Dedifferentiated amniotic fluid mesenchymal stem cell (primary cell): ENCODE data around the gene DLX1.
A peak's percentile ranks its signal among the peaks of the same experiment; 100 is the strongest.
"Not testable (repeated sequence)": the region's sequence is repeated elsewhere in the genome, so short reads cannot be mapped to it uniquely, and the experiment has no call there.

ENCODE experiments used
- DNase-seq: peaks from one replicate; pipeline ENCODE4 v3.0.0-alpha.2; 2016; ENCODE audit errors: extremely low spot score

The DLX1 gene

DNA sequence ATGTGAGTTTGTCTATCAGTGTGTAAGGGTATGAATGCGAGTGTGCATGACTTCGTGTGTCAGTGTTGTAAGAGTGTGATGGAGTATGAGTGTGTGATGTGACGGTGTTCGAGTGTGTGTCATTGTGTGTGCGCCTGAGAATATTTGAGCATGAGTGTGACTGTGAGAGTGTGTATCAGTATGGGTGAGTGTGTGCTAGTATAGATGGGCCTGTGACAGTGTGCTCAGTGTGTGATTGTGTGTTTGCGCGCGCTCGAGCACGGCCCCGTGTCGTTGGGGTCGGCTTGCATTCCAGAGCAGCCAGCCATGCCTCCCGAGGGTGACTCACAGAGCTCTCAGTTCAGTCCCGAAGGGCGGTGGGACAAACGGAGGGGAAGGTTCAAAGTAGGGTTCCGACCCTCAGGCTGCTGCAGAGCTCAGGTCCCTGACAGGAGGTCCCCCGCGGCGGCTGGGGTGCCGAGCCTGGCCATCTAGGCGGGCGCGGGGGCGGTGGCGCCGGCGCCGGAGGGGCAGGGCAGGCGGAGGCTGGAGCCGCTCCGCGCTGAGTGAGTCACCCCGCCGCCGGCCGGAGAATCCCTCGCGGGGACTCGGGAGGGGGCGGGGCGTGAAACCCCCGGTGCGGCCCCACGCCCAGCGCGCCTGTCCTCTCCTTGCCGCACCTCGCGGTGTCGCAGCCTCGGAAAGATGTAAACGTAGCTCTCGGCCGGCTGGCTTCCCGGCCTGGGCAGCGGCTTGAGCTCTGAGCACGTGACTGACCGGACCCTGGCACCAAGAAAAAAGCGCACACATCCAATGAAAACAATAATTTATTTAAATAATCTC, 13.6 kb downstream of the DLX1 start:
- peak; percentile 59 for DNase-seq

DNA sequence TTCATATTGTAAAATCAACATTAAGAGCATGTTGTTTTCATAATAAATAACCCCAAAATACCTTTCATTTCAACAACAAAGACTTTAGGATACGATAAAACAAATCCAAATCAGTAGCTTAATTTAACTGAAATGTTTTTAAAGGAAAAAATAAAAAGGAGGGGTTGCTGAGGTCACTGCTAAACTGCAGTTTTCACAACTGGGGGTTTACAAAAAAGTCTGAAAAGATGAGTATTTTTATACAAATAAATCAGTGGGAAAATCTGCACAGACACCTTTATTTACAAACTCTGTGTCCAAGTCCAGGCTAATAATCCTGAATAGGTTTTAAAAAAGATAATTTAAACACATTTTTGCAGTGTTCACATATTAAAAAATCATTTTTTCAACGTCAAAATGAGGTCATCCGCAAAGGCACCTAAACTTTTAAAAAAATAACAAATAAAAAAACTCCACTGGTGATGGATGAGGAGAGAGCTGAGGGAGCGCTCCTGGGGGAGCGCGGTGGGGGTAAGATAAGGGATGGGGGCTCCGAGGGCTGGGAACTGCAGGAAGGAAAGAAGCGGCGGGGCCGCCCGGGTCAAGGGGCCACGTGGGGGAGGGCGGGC, 14.3 kb downstream of the DLX1 start:
- no peak for DNase-seq

DNA sequence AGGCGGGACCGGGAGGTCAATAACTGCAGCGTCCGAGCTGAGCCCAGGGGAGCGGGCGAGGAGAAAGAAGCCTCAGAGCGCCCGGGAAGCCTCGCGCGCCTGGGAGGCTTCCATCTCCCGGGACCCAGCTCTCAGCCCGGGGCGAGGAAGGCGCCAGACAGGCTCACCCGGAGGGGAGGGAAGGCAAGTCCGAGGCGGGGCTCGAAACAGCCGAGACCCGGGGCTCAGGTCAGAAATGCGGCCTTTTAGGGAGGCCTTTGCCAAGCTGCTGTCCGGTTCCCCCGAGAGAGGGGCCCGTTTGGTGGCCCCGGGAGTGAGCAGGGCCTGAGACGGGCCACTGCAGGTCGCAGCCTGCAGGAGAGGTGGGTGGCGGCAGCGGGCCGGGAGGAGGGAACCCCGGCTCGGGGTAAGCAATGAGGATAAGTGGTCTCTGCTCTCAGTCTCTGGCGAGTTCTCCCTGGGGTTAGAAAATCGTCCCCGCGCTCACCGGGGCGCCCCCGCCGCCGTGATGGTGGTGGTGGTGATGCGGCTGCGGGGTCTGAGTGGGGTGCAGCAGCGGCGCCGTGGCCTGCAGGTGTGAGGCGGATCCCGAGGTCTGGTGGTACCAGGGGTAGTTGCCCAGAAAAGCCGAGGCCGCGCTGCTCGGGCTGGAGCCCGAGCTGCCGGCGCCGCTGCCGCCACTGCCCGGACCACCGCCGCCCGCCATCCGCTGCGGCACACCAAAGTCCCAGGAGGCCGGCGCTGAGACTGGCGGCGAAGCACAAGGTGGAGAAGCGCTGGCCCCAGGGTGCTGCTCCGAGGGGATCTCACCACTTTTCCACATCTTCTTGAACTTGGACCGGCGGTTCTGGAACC, 15.0 kb downstream of the DLX1 start:
- no peak for DNase-seq

DNA sequence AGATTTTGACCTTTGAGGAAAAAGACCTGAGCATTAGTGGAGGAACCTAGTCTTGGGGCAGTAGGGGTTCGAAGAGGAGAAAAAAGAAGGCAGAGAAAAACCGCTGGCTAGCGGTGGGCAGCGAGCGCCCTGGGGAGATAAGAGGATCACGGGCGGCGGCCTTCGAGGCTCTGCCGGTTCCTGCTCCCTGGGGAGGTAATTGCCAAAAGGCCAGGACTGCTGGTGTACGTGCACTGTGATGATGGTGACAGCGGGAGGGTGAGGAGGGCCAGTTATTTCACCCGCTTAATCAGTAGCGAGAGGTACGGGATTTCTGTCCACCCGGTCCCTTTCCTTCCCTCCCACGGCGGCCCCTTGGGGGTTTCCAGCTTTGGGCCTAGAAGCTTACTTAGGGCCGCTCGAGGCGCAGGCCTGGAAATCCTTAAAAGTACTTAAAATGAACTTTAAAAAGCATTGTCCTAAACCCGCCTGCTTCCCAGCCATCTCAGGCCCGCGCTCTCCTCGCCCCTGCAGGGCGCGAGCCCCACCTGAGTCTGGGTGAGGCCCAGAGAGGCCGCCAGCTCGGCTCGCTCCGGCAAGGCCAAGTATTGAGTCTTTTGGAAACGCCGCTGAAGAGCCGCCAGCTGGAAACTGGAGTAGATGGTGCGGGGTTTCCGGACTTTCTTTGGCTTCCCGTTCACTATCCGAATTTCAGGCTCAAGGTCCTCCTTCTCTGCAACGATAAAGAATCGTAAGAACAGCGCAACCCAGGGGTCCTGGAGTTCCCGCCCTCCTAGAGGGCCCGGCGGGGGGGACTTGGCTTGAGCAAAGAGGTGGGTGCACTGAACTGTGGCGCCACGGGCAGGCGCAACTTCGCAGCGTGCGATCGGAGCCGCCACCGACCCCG, 15.9 kb downstream of the DLX1 start:
- no peak for DNase-seq

DNA sequence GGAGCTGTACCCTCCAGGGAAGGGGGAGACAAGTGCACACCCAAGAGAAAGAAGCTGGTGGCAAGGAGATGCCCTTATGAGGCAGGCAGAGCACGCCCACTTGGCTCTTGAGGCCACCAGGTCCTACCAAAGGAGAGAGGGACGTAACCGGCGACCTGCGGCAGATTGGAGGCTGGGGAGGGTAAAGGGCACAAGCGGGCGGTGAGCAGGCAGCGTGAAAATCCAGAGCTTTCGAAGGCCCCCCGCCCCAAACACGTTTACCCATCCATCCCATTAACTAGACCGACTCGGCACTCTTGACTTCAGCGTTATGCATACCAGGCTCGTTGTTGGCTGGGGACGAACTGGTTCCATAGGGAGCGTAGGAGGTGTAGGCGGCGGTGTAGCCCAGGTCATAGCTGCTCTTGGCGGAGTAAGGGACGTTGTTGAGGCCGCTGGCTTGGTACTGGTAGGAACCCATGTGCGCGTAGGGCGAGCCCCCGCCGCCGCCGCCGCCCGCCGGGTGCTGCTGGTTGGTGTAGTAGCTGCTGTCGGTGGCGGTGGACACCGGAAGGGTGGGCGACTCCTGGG, 16.6 kb downstream of the DLX1 start:
- no peak for DNase-seq

DNA sequence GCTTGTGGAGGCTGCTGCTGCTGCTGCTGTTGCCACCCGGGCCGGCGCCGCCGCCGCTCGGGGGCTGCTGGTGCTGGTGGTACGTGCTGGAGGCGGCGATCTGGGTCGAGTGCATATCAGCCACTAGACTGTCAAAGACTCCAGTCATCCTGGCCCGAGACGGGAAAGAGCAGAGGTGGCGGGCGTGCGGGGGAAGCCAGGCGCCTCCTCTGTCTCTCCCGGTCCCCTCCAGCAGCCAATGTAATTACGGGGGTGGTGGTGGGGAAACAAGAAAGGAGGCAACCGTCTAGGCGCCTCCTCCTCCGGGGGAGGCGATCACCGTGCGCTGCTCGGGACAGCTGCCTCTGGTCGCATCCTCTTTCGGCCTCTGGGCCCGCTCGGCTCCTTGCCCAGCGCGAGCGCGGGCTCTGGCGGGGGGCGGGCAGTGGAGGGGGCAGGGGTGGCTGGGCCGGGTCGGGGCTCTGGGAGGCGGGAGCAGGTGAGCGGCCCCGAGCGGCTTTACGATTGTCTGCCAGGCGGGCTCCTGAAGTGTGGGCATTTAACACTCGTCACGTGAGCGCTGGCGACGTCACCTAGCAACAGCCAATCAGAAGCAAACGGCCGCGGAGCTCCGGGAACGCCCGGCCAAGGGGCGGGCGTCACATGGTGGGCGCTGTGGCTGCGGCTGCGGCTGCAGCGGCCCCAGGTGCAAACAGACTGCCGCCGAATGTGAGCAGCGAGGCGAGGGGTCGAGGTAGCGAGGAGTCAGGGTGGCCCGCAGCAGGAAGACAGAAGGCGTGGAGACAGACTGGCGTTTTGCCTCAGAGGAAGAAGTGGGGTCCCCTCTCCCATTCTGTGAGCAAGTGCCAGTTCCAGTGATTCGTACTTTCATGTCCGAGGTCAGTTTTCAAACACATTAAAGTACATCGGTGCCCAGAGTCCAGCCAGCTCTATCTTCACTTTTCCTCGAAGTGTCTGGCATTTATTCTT, 17.4 kb downstream of the DLX1 start, which contains the start of gene DLX2:
DLX2 (minus strand) TSS at position 510 of the 969 bp plus-strand sequence; CDS start at position 148, 362 bp downstream.
- DNase-seq: peak; percentile 91

DNA sequence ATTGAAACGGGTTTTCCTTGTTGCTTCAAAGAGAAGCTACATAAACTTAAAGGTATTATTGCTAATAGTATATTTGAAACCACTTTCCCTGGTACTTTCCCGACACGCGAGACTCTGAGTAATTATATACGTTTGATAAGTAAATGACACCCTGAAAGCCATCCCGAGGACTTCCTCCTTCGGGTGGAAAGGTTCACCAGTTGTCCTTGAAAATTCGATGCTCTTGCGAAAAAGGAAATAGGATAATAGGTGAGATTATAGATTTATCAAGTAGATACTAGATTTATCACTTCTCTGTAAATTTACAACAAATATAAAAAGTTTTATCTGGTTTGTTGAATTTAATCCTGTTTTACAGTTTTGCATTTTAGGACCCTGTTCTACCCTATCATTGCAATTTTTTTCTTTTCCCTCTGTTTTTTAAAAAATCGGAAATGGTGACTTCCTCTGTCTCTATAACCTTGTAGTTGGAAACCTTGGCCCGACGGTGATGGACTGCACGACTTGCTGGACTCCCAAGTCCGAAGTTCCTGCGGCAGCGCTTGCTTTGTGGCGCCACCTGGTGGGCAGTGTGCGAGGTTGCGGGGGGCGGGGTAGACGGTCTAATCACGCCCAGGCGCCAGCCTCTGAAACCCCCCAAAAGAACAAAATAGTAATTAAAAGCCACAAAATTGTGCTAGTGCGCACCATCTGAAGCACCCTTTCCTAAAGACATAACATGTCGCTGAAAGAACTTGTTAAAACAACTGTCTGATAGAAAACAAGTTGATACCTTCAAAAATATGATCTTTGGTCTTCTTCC, 18.4 kb downstream of the DLX1 start:
- peak; percentile 83 for DNase-seq

DNA sequence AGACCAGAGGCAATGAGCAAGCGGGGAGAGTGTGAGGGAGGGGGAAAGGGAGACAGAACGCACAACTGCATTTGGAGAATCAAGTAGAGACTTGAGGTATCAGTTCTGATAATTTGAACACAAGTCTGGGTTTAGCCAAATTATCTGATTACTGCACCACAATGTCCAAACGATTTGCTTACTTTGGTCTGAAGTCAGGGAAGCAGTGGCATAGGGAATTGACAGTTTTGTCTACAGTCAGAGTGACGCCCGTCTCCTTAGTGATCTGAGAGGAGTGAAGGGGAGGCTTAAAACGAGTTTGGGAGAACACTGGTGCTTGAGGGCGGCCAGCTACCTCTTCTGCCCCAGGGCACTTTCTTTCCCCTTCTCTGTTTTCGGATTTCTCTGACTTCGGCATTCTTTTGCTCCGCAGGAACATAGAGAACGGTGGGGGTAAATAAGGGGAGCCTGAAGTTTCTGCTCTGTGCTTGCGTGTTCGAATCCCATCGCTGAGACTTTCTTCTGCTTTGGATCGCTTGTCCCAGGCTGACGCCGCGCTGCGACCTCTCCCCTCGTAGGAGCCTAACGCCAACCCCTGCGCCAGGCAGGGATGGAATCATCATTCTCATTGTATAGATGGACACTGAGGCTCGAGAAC, 20.3 kb downstream of the DLX1 start:
- no peak for DNase-seq

DNA sequence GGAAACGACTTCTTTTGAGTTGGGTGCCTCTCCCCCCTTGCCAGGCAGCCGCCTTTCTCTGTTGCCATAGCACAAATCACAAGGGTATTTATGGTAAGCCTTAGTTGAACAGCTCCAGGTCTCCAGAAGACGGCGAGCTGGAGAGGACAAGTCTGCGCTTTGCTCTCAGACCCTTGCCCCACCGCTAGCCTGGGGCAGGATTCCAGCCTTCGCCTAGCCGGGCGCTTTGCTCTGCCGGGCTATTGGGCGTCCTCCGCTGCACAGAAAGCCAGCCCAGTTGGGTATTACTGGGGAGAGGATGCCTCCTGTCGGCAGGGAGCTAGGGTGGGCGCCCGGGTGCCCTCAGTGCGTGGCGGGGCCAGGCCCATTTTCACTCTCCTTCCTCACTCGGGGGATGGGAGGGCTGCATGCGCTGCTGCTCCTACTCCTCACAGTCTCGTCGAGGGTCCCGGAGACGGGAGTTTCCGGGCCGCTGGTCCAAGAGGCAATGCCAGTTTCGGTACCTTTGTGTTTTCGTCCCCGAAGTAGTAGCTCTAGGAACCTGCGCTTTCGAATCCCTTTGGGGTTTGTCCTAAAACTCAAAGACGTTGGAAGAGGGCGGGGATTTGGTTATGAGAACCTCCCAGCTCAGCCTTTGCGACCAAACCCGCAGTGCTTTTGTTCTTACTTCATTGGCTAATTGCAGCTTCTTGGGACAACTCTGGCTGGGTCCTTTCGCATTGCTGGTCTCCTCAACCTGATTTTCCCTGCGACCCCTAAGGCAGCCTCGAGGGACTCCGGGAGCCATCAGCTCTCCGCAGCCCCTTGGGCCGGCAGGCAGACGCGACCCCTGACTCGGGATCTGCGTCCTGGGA, 21.0 kb downstream of the DLX1 start:
- peak; percentile 54 for DNase-seq

DNA sequence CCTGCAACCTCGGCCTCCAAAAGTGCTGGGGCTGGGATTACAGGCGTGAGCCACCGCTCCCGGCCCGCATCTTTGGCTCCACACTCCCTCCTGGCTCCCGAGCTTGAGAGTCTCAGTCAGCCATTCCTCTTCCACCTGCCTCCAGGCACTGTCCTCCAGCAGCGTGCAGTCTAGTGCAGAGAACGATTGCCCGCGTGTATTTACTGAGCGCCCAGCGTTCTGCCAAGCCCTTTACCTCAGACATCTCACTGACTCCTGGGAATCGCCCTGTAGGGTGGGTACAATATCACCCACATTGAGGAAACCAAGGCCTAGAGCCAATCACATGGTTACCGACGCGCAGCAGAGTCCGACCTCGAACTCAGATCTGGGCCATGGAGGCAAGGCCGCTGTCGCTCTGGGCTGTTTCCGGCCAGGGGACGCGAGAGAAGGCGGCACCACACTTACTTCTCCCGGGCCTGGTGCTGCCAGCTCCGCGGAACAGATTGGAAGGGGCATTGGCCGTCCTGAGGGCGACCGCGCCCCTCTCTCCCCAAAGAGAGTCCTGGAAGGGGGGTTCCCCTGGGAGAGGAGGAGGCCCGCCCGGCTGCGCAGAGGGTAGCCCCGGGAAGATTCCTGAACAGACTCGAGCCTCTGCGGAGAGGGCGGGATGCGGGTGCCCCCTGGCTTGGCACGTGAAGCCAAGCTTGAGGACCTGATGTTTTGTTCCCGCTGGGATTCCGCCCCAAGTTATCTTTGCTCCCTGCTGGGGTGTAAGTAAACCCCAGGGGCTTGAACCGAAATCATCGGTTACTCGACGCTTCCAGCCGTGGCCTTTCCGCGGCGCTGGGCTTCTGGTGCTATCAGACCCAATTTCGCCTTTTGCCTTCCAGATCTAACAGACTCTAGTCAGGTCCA, 22.6 kb downstream of the DLX1 start:
- DNase-seq: no peak

DNA sequence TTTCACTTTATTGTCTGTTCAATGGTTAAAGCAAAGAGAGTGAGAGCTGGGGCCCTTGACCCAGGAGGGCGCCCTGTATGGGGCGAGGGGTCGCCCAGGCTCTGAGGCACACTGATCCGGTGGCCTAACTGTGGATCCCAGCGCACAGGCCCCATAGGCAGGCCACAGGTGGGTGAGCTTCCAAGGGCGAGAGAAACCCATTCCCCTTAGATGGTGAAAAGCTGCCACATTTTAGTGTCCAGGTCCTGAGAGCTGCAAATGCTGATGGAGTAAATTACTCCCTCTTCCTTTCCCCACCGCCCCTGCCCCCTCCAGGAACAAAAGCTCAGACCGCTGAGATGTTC, 23.3 kb downstream of the DLX1 start:
- no peak for DNase-seq

DNA sequence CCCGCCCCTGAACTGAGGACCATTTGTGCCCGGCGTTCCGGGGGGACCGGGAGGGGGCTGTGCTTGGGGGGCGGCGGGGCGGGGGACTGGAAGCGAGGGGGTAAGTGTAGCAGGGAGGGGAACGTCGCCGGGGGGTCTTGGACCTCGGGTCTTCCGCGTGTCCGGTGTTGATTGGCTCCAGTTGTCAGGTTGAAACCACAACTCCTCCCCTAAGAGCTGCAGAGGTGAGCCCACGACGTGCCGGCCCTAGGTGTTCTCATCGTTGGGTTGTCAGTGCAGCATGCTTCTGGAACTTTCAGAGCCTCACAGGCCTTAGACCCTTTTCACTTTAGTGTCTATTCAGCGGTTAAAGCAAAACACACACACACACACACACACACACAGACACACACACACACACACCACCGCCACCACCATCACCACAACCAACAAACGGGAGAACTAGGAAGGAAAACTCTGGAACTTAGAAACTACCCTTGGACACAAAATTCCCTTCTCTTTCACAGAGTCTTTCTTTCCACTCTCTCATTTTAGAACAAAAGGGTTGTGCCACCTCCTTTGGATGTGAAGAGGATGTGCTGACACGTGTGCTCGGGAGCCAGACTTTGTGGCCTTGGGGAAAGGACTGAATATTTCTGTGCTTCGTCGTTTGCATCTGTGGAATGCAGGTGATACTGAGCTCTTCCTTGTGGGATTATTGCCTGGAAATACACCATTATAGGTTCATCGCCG, 24.1 kb downstream of the DLX1 start:
- DNase-seq: no peak

DNA sequence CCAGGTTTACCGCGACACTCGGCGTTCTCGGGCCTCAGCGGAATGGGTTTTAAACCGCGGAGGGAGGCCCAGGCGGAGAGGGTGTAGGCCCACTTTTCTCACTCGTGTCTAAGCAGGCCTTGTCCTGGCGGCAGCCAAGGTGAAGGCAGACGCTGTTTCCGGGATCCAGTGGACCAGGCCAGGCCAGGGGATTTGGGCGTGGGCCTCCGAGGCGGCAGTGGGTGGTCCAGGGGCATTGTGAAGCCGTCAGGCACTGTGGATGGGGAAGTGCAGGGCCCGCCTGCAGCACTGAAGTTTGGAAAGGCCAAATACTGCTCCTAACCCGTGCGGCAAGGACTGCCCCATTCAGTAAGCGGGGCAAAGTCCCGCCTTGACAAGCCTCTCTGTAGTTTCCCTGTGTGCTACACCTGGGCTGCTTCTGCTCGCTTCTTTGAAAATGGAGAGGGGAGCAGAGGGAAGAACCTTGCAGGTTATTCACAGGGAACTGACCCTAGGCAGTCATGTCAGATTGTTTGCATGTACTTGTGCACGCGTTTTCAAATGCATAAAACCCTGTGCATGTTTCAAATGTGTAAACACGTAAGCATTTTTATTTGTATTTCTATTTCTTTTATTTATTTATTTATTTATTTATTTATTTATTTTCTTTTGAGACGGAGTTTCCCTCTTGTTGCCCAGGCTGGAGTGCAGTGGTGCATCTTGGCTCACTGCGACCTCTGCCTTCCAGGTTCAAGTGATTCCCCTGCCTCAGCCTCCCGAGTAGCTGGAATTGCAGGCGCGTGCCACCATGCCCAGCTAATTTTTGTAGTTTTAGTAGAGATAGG, 24.9 kb downstream of the DLX1 start:
- no peak for DNase-seq

DNA sequence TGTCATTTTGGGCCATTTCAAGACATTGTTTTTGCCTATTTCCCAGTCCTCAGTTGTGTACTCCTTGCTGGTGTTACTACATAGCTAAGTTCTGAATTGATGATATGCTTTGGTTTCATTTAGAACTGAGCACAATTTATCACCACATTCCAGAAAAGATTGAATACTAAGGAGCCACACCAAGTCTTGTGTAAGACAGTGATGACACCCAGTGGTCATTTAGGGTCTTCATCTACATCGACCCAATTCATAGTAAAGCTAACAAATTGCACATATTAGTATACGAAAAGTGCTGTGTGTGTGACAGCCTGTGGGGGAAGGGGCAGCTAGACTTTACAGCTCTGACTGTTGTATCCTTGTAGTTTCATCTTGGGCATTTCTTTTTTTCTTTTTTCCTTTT, 28.3 kb downstream of the DLX1 start:
- DNase-seq: peak; percentile 43

DNA sequence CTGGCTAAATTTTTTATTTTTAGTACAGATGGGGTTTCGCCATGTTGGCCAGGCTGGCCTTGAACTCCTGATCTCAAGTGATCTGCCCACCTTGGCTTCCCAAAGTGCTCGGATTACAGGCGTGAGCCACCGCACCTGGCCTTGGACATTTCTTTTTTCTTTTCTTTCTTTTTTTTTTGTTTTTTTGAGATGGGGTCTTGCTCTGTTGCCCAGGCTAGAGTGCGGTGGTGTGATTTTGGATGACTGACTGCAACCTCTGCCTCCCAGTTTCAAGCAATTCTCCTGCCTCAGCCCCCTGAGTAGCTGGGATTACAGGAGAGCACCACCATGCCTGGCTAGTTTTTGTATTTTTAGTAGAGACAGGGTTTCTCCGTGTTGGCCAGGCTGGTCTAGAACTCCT, 28.9 kb downstream of the DLX1 start:
- not testable (repeated sequence) for DNase-seq
